Lower leg skin (tissue), 3 donors: Measurements from ENCODE around the gene CLDN12.

Source experiments
- POLR2A ChIP-seq, 2 donors: fragments of 450-650 bp; IDR thresholded peaks; one replicate each; pipeline ENCODE4 v1.6.1; 2016 to 2017; ENCODE audit warnings: antibody characterized with exemption in 2 of 2, mild to moderate bottlenecking in 1 of 2, moderate library complexity in 1 of 2
- TF ChIP-seq, protein P1 (sequence below), 3 donors: fragments of 450-650 bp; IDR thresholded peaks; one replicate each; pipeline ENCODE4 v1.5.1; 2016; ENCODE audit warnings: antibody characterized with exemption in 3 of 3, mild to moderate bottlenecking in 3 of 3, moderate library complexity in 2 of 3

DNA sequence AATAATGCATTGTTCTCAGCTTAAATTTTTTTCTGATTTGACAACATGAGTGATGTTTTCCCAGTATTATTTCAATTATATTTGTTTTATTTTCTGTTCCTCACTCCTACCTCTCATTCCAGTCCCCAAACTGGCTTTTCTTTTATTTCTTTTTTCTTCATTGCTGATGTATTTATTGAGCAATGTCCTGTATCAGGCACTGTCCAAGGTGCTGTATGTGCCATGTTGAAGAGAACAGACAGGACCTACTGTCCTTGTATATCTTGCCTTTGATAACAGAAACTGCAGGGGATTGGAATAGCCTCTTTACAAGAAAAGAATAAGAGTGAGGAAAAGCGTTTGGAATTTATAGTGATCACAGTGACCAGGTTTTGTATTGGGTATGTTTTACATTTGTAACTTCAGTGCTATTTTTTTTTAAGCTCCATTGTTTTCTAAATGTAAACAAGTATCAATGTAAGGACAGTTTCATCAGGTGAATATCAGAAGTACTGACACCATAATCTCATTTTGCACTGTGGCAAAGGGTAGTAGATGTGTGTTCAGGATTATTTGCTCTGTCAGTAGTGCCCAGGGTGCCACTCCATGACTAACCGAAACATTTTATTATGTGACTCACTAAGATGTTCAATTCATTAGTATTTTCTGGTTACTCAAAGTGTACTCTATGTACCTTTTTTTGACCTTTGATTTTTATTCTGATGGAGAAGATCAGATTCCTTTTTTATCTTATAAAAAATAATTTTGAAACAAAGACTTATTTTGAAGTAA is 15.6 kb upstream of the CLDN12 start:
- TF ChIP-seq, protein P1, sequence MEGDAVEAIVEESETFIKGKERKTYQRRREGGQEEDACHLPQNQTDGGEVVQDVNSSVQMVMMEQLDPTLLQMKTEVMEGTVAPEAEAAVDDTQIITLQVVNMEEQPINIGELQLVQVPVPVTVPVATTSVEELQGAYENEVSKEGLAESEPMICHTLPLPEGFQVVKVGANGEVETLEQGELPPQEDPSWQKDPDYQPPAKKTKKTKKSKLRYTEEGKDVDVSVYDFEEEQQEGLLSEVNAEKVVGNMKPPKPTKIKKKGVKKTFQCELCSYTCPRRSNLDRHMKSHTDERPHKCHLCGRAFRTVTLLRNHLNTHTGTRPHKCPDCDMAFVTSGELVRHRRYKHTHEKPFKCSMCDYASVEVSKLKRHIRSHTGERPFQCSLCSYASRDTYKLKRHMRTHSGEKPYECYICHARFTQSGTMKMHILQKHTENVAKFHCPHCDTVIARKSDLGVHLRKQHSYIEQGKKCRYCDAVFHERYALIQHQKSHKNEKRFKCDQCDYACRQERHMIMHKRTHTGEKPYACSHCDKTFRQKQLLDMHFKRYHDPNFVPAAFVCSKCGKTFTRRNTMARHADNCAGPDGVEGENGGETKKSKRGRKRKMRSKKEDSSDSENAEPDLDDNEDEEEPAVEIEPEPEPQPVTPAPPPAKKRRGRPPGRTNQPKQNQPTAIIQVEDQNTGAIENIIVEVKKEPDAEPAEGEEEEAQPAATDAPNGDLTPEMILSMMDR (IDR thresholded peaks at IDR 0.05), result no peak
- no peak for TF ChIP-seq POLR2A (IDR thresholded peaks at IDR 0.05)
